B cell (primary cell): ENCODE results near the gene SP7.

ENCODE experiments used
- EZH2 ChIP-seq: IDR thresholded peaks from 2 replicates; pipeline ENCODE4 v1.6.1; 2012; ENCODE audit warnings: borderline replicate concordance, low read depth, mild to moderate bottlenecking, moderate library complexity, low read length; ENCODE audit not compliant: insufficient read depth, poor library complexity, severe bottlenecking
- TF ChIP-seq, protein P1 (sequence below): fragments of 200-600 bp; IDR thresholded peaks from one replicate; pipeline ENCODE4 v1.8.0; 2022; ENCODE audit warnings: antibody characterized with exemption, mild to moderate bottlenecking

DNA sequence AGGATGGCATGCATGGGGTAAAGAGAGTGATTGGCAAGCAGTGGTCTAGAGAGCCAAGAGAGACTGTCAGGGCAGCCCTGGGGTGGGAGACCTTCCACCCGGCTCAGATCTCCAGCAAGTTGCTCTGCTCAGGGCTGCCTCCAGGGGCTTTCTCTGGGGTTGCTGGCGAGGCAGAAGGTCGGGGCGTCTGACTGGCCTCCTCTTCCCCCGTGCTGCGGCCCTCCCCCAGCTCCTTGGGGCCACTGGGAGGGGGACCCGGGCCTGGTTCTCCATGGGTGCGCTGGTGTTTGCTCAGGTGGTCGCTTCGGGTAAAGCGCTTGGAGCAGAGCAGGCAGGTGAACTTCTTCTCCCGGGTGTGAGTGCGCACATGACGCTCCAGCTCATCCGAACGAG is 8.1 kb downstream of the SP7 start:
- no peak for TF ChIP-seq EZH2
- TF ChIP-seq, protein P1, sequence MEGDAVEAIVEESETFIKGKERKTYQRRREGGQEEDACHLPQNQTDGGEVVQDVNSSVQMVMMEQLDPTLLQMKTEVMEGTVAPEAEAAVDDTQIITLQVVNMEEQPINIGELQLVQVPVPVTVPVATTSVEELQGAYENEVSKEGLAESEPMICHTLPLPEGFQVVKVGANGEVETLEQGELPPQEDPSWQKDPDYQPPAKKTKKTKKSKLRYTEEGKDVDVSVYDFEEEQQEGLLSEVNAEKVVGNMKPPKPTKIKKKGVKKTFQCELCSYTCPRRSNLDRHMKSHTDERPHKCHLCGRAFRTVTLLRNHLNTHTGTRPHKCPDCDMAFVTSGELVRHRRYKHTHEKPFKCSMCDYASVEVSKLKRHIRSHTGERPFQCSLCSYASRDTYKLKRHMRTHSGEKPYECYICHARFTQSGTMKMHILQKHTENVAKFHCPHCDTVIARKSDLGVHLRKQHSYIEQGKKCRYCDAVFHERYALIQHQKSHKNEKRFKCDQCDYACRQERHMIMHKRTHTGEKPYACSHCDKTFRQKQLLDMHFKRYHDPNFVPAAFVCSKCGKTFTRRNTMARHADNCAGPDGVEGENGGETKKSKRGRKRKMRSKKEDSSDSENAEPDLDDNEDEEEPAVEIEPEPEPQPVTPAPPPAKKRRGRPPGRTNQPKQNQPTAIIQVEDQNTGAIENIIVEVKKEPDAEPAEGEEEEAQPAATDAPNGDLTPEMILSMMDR: no peak
